GM19452 (cell line): ENCODE data around the gene COPS9.

Experiments
- ATAC-seq: cut with Tn5 transposase; IDR thresholded peaks from one replicate; pipeline ENCODE4 v1.9.1; 2021; ENCODE audit not compliant: unreplicated experiment

COPS9 gene

DNA sequence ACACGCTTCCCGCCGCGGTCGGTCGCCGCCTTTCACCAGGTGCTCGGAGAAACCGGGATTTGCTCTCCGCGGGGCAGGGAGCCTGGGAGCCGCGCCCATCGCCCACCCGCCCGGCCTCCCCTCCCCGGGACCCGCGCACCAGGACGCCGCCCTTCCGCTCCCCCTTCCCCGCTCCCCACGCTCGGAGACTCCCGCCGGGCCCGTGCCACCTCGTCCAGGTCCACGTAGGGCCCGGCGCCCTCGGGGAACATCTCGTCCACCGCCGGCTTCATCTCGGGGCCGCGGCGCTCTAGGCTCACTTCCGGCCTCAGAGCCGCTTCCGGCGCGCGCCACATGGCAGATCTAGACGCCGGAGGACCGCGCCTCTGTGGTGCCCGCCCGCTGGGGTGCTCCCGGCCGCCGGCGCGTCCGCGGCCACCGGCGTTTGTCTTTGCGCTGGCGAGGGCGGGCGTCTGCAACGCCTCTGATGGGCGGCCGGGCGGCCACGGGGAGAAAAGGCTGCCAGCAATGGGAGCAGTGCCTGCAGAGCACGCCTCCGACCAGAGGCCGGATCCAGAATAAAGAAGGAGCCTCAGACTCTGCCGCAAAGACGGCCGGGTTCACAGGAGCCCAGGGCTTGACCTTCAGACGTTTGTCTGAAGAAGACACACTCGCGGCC is at the start of gene COPS9:
TSS of gene COPS9 (minus strand) at position 293 of the 658 bp plus-strand sequence. CDS start at position 272, 21 bp downstream.
- peak; percentile 97 for ATAC-seq

DNA sequence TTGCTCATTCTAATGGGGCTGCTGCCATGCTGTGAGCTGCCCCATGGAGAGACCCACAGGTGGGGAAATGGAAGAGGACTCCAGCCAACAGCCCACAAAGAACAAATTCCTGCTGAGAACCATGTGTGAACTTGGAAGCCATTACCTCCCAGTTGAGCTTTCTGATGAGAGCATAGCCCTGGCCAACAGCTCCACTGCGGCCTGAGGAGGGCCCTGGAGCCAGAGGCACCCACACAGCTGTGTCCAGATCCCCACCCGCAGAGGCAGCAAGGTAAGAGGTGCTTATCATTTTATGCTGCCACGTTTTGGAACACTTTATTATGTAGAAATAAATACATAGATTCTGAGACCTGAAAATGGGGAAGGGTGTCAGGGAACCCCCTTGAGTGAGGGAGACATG is 48.6 kb upstream of the COPS9 start:
- no peak for ATAC-seq

DNA sequence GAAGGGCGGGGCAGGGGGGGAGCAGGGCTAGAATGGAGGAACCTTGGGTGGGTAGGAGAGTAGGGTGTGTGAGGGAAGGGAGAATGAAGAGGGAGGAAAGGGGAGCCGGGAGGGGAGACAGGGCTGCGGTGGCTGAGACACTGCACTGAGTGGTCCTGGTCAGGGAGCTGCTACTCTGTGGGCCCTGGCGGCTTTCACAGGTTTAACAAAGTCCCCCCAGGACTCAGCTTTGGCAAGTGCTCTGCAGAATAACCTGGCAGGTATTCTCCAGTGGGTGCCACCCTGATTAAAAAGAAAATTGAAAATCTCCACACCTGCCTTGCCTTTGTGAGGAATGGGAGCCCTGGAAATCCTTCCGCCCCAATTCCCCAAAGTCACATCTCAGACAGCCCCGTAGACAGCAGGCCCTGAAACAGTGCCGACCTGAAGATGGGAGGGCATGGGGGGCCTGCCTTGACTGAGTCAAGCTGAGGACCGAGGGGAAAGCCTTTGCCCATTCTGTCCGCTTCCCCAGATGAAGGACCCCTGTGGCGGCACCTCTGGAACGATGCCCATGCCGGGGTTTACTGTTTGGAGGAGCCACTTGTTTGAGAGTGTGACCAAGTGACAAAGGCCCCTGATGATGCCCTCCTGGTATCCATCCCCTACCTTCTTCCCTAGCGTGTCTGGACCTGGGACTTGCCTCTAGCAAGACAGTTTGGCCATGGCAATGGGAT is 47.9 kb upstream of the COPS9 start:
- no peak for ATAC-seq

DNA sequence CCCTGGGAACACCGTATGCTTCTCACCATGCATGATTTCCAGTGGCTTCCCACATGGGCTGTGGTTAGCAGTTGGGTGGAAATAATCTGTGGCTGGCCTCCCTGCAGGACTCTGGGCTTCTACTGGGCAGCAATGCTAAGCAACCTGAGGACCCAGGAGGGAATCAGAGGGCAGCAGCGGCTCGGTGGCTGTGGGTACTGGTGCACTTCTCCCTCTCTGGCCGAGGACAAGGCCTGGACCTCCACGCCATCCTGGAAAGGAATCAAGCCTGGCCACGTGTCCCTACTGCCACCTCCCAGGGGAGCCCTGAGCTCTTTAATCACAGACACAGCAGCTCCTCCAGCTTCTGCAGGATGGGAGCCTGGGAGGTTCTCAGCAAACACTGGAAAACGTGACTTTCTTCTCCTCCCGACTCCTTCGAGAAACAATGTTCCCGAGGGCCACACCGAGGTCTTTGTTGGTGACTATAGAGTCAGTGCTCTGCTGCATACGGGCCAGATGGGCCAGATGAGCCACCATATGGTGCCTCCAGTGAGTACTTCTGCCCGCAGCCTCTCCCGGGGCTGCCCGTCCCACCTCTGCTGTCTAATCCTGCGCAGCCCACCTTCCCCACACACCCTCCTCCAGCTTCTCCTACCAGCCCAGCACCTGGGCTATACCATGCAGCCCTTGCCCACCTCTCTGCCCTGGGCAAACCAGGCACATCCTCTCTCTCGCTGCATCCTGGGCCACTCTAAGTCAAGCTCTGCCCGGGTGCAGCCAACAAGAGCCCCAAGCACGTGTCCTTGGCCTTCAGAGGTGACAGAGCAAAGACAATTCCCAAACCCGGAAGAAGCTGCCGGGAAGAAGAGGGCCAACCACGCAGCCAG is 47.1 kb upstream of the COPS9 start:
- no peak for ATAC-seq

DNA sequence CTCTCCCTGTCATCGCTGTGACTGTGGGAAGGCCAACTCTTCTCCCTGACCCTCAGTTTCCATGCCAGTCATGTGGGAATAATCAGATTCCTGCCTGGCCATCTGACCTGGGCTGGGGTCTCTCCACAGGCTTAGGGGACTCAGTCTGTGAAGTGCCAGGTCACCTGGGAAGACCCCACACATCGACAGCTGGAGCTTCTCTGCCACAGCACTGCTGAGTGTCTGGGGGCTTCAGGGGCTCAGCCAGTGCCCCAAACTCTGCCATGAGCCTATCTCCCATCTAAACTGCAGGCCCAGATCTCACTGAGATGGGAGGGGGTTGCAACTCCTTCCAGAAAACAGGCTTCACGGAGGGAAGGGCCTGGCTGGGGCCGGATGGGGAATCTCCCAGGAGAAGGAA is 46.4 kb upstream of the COPS9 start:
- ATAC-seq = no peak

DNA sequence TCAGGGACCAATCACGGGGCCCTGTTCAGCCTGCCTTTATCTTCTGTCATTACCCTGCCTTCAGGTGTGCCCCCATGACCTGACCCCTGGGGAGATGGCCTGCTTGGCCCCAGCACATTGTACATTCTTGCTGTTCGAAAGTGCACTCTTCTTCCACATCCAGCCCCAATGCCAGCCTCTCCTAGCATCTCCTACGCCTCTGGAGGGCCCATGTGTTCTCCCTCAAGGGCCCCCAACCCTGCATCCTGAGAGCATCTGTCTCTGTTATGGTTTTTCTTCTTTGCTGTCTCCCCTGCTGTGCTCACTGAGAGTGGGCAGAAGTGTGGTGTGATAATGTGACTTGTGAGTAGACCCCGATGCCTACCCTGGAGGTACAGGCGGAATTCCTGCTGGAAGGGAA is 45.9 kb upstream of the COPS9 start:
- no peak for ATAC-seq

DNA sequence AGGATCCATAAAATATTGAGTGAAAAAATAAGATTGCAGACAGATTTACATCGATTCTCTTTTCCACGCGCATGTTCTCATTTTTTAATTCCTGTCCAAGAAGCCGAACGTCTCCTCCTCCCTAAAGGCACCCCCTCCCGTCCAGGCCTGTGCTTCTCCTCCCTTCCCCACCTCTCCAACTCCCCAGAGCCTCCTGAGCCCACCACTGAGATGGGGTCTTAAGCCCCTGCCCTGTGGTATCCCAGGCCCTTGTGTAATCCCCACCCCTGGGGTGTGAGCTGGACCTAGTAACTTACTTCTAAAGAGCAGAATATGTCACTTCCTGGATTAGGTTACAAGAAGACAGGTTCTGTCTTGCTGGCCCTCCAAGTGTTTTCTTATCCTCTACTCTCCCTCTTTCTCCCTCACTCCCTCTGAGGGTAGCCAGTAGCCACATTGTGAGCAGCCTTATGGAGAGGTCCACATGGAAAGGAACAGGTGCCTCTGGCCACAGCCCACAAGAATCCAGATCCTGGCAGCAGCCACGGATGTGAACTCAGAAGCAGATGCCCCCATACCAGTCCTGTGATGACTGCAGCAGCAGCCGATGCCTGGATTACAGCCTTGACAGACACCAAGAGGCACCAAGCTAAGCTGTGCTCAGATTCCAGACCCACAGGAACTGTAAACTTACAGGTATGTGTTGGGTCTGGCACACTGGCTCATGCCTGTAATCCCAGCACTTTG is 44.0 kb upstream of the COPS9 start:
- no peak for ATAC-seq

DNA sequence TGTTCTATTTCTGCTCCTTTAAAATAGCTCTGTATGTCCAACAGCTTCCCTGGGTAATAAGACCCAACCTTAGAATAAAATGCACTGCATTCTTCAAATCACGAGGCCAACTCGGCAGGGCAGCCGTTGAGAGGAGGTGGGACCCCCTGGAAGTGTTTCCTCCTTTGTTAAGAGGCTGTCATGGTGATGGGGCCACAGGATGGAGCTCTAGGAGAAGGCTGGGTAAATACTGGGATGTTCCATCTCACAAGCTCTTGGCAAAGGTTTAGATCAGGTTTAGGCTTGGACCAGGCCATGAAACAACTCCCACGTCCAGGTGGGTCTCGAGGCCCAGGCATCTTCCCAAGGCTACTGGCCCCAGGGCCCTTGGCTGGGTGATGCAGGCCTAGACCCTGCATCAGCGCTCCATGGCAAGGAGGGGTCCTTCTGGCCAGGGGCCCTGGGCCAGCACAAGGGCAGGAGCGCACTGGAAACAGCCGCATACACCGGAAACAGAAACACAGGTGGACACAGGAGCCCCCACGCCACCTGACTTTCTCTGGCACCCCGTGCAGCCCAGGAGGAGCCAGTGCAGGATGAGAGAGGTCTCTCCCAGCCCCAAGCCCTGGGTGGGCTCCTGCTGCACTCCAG is 43.2 kb upstream of the COPS9 start:
- no peak for ATAC-seq

DNA sequence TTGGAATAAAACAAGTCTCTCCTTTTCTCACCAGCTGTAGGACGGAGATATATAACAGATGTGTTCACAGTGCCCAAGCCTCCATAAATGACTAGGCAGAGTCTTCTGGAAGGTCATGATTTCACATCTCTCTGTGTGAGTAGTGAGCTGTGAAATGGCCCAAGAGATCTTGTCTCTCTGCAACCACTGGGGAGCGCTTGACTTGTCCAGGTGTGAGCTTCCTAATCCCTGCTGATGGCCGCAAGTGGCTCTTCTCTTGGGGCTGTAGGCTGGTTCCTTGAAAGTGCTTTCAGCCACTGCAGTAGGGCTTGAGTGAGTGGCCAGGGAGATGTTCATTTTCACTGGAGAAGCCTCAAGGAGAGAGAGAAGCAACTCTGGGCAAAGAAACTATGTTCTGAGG is 42.5 kb upstream of the COPS9 start:
- ATAC-seq = no peak

DNA sequence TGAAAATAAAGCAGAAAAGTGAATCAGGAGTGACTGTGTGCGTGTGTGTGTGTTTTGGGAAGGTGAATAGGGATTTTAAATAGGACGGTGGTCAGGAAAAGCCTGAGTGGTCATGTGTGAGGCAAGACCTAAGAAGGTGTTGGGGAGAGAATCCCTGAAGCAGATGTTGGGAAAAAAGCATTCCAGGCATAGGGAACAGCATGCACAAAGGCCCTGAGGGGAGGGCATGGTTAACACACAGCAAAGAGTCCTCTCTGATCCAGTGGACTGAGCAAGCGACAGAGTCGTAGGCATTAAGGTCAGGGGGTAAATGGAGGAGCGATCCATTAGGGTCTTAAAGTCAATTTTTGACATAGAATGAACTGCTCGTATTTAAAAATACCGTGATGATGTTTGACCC is 38.4 kb upstream of the COPS9 start:
- ATAC-seq = no peak

DNA sequence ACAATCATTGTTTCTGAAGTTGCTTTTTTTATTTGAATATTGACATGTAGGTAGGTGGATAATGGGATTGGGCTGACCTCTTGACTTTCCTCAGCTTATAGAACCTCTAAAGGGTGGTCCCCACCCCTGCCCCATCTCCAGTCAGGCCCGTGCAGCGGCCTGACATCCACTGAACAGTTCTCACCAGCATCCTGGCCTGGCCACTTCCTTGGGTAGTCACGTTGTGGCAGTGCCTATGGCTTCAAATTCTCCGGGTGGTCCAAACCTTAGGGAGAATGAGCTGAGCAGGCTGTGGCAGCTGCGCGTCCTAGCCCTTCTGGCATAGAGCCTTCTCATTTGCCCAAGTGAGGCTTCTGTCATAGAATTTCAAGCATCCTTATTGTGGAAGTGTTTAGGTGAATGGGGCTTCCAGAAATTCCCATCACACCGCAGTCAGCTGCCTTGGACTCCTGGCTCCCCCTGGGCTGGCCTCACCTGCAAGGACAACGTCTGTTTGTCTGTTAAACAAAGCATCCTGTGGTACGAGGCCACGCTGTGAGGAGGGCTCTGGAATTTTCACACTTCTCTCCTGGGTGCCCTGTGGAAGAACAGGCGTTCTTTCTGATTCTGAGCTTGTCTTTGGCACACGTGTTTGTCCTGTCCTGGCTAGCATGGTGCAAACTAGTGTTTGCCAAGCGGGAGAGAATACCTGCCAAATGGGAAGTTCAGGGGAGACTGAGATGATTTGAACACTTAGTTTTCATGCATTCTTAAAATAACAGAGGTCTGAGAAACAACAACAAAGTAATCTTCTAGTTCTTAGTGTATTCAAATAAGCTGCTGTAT is 36.2 kb upstream of the COPS9 start:
- ATAC-seq = no peak

DNA sequence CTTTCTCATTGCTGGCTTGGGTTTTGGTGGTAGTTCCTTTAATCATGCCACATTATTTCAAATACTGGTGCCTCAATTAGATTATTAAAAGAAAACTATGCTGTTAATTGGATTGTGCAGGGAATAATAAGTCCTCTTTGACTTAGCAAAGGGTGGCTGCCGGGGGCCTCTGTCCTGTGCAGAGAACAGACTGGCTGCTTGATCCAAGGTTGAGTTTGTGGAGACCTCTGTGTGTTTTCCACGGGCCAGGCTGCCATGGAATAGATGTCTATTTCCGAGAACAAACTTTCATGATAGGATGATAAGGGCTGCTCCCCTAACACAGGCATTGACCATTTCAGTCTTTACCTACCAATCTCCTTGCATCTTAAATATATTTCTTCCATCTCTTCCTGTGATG is 34.8 kb upstream of the COPS9 start:
- no peak for ATAC-seq

DNA sequence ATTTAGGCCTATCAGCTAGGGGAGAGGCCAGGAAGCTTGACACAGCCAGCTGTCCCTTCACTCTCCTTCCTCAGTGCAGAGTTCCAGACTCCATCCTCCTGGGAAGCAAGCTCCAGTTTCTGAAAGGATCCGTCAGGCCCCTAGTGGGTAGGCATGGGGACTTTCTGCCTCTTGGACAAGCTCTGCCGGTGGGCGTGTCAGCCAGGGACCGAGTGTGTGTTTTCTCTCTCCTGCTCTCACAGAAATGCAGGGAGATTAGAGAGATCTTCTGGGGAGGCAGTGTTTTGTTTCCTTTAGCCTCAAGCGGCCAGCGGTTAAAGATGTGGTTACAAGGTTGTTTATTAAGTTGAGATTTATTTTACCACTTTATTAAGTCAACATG is 34.2 kb upstream of the COPS9 start:
- no peak for ATAC-seq

DNA sequence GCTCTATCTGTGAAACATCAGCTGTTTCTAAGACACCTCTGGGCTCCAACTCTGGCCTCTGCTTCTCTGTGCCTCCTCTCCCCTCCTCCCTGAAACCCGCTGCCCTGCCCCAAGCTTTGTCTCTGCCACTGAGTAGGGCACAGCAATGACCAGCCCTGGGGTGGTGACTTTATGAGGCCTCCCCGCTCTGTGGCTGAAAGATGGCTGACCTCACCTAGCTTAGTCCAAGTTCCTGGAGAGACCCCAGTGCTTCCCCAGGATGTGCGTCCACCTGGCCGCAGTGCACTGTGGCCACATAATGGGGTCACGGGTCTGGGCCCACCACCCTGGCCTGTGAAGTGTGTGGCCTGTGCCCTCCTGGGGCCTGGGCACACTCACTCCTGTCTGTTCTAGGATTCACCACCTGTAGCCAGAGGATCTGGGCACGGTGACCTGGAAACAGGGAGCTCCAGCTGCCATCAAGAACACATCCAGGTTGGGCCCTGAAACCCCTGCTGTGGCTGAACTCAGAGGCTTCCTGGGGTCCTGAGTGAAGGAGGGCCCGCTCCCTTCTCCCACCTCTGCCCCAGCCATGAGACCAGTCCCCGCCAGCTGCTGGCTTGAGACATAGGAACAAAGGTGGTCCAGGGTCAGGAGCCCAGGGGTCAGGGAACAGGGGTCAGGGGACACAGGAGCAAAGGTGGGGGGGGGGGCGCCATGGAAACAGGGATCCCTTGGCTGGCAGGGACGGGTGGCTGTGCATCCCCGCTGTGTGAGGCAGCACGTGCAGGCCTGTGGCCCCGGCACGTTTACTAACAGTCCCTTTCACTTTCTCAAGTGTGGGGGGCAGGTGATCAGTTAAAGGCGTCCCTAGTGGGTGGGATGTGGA is 33.6 kb upstream of the COPS9 start:
- no peak for ATAC-seq

DNA sequence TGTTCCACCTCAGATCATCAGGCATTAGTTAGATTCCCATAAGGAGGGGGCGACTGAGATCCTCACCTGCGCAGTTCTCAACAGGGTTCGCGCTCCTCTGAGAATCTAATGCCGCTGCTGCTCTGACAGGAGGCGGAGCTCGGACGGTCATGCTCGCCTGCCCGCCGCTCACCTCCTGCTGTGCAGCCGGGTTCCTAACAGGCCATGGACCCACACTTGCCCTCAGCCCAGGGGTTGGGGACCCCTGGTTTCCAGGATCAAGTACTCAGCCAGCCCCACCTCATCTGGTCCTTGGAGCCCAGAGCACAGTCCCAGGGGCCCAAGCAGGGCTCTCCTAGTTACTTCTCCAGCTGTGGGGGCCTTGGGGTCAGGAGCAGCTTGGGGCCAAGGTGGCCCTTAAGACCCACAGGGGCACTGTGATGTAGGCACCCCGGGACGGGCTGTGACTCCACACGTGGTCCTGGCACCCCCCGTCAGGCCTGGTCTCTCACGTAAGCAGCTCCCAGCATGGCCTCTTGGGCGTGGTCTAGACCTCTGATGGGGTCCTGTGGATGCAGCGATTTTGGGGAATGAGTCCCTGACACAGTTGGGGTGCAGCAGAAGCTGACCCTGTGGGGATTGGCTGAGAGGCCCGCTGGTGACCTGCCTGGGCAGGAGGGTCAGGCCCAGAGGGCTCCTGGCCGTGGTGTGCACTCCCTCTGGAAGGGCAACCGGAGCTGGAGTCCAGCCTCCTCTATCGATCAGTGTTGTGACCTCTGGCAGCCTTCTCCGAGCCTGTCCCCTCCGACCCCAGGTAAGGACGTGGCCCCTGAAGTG is 32.6 kb upstream of the COPS9 start:
- ATAC-seq = no peak

DNA sequence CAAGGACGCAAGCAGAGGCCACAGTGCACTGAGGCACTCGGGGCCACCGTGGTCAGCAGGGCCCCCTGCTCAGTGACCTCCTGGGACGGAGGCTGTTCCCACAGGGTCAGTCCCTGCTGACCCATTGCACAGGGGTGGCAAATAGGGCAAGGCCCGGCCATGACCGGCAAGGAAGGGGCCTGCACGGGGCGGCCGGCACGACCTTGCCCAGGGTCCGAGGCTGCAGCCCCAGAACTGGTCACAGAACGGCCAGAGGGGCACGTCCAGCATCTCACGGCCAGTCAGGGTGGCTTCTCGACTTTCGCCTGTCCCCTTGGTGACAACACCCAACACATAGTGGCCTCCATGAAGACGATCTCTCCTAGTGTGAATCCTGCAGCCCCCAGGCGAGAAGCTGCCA is 31.9 kb upstream of the COPS9 start:
- ATAC-seq = no peak

DNA sequence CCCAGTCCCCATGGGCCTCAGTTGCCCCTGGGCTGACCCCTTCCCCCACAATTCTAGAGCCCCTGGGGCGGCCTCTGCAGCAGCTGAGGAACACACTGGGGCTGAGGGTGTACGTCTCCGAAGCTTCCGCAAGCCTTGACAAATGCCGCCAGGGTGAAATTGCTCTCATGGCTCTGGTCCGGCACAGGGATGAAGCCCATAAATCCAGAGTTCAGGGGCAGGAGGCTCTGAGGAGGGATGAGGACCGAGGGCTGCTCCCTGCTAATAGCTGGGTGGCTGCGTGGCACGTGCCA is 31.4 kb upstream of the COPS9 start:
- ATAC-seq = no peak
